GM21825 (cell line): ENCODE data around the gene MSH2.
A peak's percentile ranks its signal among the peaks of the same experiment; 100 is the strongest.
"Not testable (repeated sequence)": the region's sequence is repeated elsewhere in the genome, so short reads cannot be mapped to it uniquely, and the experiment has no call there.

ENCODE experiments used
- ATAC-seq: cut with Tn5 transposase; IDR thresholded peaks from one replicate; pipeline ENCODE4 v1.9.1; 2021; ENCODE audit warnings: mild to moderate bottlenecking, moderate library complexity; ENCODE audit not compliant: unreplicated experiment

The MSH2 gene

DNA sequence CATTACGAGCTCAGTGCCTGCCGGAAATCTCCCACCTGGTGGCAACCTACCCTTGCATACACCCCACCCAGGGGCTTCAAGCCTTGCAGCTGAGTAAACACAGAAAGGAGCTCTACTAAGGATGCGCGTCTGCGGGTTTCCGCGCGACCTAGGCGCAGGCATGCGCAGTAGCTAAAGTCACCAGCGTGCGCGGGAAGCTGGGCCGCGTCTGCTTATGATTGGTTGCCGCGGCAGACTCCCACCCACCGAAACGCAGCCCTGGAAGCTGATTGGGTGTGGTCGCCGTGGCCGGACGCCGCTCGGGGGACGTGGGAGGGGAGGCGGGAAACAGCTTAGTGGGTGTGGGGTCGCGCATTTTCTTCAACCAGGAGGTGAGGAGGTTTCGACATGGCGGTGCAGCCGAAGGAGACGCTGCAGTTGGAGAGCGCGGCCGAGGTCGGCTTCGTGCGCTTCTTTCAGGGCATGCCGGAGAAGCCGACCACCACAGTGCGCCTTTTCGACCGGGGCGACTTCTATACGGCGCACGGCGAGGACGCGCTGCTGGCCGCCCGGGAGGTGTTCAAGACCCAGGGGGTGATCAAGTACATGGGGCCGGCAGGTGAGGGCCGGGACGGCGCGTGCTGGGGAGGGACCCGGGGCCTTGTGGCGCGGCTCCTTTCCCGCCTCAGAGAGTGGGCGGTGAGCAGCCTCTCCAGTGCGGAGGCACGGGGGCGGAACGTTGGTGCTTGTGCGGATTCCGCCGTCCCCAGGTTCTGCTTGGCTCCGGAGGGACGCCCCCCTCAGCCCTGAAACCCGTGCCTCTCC is at the start of gene MSH2:
MSH2 (plus strand) TSS at position 352 of the 804 bp plus-strand sequence; CDS start at position 388, 36 bp downstream.
- ATAC-seq, result peak; percentile 93

- ATAC-seq, result no peak
Measured at GRCh38 chr2:47354013-47354847, 48.7 kb upstream of the MSH2 start.

DNA sequence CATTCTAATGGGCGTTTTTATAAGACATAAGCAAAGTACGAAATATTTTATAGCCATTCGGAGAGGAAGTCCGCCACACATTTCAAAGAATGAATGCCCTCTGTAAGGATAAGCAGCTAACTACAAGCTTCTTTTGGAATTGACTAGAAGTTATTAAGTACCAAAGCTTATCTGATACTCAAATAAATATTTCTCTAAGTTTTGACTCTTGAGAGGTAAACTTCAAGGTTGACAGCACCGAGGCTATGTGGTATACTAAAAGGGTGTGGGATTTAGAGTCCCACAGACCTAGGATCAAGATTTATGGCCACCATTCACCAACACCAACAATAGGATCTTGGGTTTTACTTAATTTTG is 48.1 kb upstream of the MSH2 start:
- no peak for ATAC-seq

DNA sequence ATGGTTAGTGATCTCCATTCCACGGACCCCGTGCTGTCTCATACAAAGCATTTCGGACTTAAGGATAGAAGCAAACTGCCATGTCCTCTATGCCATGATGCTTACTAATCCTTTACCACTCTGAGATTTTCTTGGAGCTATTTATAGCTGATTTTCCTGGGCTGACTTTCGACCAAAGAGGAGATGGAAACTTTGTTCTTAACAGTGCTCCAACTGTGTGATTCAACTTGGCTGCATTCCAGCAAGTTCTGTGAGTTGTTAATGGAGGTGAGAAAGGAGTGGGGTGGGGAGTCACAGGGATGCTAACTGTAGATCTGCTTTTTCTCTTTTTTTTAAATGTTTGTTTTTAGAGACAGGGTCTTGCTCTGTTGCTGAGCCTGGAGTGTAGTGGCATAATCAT is 45.5 kb upstream of the MSH2 start:
- no peak for ATAC-seq

- no peak for ATAC-seq
Measured at GRCh38 chr2:47359375-47359868, 43.5 kb upstream of the MSH2 start.

DNA sequence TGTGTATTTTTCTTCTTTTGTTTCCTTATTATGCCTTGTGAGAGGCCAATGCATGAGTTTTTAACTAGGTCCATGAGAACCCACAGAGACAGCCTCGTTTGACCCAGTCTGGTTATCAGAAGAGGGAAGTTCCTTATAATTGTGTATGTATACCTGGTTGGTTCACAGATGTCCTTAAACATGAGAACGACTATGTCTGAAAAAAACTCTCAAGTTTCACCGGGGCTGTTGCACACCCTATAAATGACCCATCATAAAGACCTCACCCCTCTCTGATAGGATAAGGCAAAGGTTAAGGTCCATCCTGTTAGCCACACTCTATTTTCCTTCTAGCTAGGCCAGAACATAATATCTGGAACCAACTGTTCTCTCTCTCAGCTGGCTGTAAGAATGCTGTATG is 42.7 kb upstream of the MSH2 start:
- ATAC-seq, result no peak

- ATAC-seq, result no peak
Measured at GRCh38 chr2:47360927-47361326, 42.0 kb upstream of the MSH2 start.

DNA sequence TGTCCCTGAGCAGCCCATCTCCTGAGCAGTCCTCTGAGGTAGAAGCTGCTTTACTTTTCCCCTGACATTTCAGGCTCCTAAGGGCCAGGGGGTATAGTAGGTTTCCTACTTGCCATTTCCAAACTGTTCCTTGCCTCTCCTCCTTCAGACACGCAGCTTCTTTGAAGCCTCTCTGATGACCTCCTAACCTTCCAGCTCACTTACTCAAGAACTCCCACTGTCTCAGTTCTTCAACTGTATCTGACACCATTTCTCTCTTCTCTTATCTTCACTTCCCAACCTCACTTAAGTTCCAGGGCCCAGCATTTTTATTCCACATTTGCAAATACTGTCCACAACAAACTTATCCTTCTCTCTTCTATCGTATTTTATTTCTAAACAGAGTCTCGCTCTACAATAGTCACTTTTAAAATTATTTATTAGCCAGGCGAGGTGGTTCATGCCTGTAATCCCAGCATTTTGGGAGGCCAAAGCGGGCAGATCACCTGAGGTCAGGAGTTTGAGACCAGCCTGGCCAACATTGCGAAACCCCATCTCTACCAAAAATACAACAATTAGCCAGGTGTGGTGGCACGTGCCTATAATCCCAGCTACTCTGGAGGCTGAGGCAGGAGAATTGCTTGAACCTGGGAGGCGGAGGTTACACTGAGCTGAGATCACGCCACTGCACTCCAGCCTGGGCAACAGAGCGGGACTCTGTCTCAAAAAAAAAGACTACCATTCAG is 41.3 kb upstream of the MSH2 start:
- ATAC-seq, result not testable (repeated sequence)

- ATAC-seq, result no peak
Measured at GRCh38 chr2:47373747-47374146, 29.2 kb upstream of the MSH2 start.

DNA sequence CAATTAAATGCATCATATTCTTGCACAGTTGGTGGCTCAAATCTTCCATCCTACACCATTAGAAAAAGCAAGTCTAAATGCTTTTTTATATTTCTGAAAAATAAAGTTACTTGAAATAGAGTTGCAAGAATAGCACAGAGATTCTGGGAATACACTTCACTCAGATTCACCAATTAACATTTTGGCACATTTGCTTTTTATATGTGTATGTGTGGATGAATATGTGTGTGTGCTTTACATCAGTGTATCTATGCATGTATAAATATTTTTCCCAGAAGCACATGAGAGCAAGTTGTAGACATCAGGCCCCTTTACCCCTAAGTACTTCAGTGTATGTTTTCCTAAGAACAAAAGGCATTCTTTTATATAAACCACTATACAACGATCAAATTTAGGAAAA is 27.6 kb upstream of the MSH2 start:
- ATAC-seq, result no peak

- no peak for ATAC-seq
Measured at GRCh38 chr2:47379384-47379783, 23.6 kb upstream of the MSH2 start.

GRCh38 chr2:47381408-47381807 is 21.5 kb upstream of the MSH2 start:
- no peak for ATAC-seq

DNA sequence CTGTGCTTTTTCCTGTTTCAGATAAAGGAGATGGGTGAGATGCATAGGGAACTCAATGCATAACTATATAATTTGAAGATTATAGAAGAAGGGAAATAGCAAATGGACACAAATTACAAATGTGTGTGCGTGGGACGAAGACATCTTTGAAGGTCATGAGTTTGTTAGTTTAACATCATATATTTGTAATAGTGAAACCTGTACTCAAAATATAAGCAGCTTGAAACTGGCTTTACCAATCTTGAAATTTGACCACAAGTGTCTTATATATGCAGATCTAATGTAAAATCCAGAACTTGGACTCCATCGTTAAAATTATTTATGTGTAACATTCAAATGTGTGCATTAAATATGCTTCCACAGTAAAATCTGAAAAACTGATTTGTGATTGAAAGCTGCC is 16.4 kb upstream of the MSH2 start:
- ATAC-seq, result no peak

DNA sequence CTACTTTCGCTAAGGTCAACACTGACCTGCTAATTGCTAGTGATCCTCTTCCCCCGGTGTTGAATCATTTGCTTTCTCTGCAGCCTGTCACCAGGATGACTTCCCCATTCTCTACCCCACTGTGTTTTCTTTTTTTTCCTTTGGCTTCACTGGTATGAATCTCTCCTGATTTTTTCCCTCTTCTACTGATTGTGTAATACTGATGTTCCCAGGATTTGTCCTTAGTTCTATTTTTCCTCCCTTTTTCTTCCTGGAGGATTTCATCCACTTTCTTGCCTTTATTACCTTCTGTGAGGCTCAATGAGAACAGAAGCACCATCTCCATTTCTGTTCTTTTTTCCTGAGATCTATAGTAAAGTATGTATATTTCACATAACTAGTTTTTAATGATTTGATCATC is 14.1 kb upstream of the MSH2 start:
- no peak for ATAC-seq

DNA sequence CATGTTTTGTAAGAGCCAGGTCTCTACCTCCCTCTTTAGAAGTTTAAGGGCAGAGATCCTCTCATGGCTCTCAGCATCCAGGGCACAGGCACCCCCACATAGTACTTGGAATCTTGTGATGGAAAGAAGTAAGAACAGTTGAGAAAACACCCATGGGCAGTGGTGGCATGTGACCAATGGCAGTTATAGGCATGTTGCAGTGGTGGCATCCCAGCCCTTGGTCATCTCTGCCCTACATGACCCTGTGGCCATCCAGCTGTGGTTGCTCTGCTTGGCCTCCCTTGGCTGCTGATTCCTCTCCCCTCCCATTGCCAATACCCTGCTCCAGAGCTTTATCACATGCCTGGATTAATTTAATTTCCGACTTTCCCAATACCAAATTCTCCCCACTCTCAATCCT is 13.3 kb upstream of the MSH2 start:
- no peak for ATAC-seq

DNA sequence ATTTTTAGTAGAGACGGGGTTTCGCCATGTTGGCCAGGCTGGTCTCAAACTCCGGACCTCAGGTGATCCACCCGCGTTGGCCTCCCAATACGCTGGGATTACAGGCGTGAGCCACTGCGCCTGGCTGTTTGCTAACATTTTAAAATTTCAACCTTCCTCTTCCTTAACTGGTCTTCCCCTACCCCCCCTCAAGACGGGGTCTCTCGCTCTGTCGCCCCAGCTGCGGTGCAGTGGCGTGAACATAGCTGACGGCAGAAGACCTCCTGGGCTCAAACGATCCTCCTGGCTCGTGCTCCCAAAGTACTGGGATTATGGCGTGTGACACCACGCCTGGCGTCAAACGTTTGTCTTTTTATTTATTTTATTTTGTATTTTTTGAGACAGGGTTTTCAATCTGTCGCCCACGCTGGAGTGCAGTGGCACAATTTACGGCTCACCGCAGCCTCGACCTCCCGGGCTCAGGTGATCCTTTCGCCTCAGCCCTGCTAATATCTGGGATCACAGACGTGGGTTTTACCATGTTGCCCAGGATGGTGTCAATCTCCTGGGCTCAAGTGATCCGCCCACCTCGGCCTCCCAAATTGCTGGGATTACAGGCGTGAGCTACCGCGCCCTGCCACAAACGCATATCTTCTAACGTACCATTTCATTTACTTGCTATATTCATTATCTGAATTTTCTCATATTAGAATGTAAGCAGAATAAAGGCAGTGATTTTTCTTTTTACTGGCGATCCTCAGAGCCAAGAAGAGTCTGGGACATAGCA is 984 bp upstream of the MSH2 start:
- no peak for ATAC-seq

DNA sequence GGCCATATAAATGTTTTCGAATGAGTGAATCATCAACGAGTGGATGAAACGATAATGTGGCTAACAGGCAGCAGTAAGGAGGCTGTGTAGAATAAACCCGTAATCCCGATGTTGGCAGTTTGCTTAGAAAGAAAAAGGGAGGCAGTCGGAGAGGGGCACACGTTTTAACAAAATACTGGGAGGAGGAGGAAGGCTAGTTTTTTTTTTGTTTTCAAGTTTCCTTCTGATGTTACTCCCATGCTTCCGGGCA is 476 bp upstream of the MSH2 start:
- no peak for ATAC-seq

- ATAC-seq, result peak; percentile 2
Measured at GRCh38 chr2:47403609-47404193, 745 bp downstream of the MSH2 start.

GRCh38 chr2:47404356-47404755 is 1.4 kb downstream of the MSH2 start:
- ATAC-seq, result no peak

- ATAC-seq, result no peak
Measured at GRCh38 chr2:47405757-47406156, 2.8 kb downstream of the MSH2 start.
